K562 (cell line): ENCODE data around the gene ARAP1. TPM values are rescaled to one million over a fixed set of nuclear protein-coding genes. Genes with fewer than 3 reads are reported as not detected.

Source experiments
- PHF20 ChIP-seq: fragments of 450-650 bp; IDR thresholded peaks from 2 replicates; pipeline ENCODE4 v1.6.1; 2018; ENCODE audit not compliant: partially characterized antibody
- SRSF1 ChIP-seq: fragments of 200-400 bp; formaldehyde crosslinking; IDR thresholded peaks from 2 replicates; pipeline ENCODE4 v1.6.1; 2017; ENCODE audit warnings: mild to moderate bottlenecking, low read depth, low read length, moderate library complexity
- ZNF586 ChIP-seq: fragments of 450-650 bp; formaldehyde crosslinking; conservative IDR thresholded peaks from 2 replicates; pipeline ENCODE4 v1.4.0; 2020; ENCODE audit warnings: mild to moderate bottlenecking, moderate library complexity
- ZNF75A ChIP-seq: fragments of 450-650 bp; formaldehyde crosslinking; IDR thresholded peaks from 2 replicates; pipeline ENCODE4 v1.4.0; 2020; ENCODE audit warnings: mild to moderate bottlenecking
- polyA plus RNA-seq, 8 experiments: library from polyadenylated mRNA; depleted of rRNA in 4 of 8; stranded (reverse) in 5 of 8; unstranded in 3 of 8; fragments of >200 nt; fragmentation: Nextera tagmentation in 2 of 8; fragmentation: Illumina TruSeq in 1 of 8; extraction: Ambion mirVana in 2 of 8; extraction: Trizol in 1 of 8; gene quantifications; 2 replicates each; pipeline versions ENCODE4 v1.2.1 to v1.2.3, GENCODE V29; 2011 to 2014; ENCODE audit warnings: inconsistent platforms in 1 of 8, missing spikeins in 1 of 8
- total RNA-seq, 7 experiments: library from RNA; depleted of rRNA in 6 of 7; stranded (reverse); fragments of >200 nt in 6 of 7; fragmentation: Illumina TruSeq in 2 of 7; extraction: Trizol in 2 of 7; gene quantifications; 2 replicates each; pipeline versions ENCODE4 v1.2.1 to v1.2.3, GENCODE V29; 2011 to 2021; ENCODE audit warnings: low replicate concordance in 1 of 7
- TF ChIP-seq, protein P1 (sequence below): fragments of 250-450 bp; sonication (Bioruptor Pico); IDR thresholded peaks from 2 replicates; pipeline ENCODE4 v1.4.0; 2020
- TF ChIP-seq, protein P2 (sequence below): fragments of 250-450 bp; sonication (Bioruptor Pico); IDR thresholded peaks from 2 replicates; pipeline ENCODE4 v1.4.0; 2020; ENCODE audit warnings: borderline replicate concordance

The ARAP1 gene
- total and polyA plus RNA-seq, 9 of the 15 experiments (the other 6 are each of a cell fraction or from before 2014, with no cell fraction given) = 0.23 to 67.0 (median 24.6) TPM

DNA sequence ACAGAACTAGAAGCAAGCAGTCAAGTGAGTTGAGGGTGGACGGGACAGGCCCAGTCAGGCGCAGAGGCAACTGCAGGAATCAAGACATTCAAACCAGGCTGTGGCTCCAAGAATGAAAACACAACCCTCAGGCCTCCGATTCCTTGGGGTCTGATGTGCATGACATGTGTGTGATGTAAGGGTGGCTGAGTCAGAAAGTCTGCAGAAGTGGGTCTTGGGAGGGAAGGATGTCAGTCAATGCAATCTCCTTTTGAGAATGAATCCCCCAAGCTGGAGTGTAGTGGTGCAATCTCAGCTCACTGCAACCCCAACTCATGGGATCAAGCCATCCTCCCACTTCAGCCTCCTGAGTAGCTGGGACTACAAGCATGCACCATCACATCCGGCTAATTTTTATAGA is 62.0 kb downstream of the ARAP1 start (continued):
- TF ChIP-seq, protein P1, sequence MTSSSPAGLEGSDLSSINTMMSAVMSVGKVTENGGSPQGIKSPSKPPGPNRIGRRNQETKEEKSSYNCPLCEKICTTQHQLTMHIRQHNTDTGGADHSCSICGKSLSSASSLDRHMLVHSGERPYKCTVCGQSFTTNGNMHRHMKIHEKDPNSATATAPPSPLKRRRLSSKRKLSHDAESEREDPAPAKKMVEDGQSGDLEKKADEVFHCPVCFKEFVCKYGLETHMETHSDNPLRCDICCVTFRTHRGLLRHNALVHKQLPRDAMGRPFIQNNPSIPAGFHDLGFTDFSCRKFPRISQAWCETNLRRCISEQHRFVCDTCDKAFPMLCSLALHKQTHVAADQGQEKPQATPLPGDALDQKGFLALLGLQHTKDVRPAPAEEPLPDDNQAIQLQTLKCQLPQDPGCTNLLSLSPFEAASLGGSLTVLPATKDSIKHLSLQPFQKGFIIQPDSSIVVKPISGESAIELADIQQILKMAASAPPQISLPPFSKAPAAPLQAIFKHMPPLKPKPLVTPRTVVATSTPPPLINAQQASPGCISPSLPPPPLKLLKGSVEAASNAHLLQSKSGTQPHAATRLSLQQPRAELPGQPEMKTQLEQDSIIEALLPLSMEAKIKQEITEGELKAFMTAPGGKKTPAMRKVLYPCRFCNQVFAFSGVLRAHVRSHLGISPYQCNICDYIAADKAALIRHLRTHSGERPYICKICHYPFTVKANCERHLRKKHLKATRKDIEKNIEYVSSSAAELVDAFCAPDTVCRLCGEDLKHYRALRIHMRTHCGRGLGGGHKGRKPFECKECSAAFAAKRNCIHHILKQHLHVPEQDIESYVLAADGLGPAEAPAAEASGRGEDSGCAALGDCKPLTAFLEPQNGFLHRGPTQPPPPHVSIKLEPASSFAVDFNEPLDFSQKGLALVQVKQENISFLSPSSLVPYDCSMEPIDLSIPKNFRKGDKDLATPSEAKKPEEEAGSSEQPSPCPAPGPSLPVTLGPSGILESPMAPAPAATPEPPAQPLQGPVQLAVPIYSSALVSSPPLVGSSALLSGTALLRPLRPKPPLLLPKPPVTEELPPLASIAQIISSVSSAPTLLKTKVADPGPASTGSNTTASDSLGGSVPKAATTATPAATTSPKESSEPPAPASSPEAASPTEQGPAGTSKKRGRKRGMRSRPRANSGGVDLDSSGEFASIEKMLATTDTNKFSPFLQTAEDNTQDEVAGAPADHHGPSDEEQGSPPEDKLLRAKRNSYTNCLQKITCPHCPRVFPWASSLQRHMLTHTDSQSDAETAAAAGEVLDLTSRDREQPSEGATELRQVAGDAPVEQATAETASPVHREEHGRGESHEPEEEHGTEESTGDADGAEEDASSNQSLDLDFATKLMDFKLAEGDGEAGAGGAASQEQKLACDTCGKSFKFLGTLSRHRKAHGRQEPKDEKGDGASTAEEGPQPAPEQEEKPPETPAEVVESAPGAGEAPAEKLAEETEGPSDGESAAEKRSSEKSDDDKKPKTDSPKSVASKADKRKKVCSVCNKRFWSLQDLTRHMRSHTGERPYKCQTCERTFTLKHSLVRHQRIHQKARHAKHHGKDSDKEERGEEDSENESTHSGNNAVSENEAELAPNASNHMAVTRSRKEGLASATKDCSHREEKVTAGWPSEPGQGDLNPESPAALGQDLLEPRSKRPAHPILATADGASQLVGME (CRISPR knock-in tag) = no peak
- no peak for TF ChIP-seq ZNF75A (CRISPR knock-in tag)
- TF ChIP-seq, protein P2, sequence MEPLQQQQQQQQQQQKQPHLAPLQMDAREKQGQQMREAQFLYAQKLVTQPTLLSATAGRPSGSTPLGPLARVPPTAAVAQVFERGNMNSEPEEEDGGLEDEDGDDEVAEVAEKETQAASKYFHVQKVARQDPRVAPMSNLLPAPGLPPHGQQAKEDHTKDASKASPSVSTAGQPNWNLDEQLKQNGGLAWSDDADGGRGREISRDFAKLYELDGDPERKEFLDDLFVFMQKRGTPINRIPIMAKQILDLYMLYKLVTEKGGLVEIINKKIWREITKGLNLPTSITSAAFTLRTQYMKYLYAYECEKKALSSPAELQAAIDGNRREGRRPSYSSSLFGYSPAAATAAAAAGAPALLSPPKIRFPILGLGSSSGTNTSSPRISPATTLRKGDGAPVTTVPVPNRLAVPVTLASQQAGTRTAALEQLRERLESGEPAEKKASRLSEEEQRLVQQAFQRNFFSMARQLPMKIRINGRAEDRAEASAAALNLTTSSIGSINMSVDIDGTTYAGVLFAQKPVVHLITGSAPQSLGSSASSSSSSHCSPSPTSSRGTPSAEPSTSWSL (CRISPR knock-in tag) = no peak
- TF ChIP-seq SRSF1 = no peak
- TF ChIP-seq ZNF586 (CRISPR knock-in tag) = no peak
- TF ChIP-seq PHF20 = no peak
